Measurements from ENCODE around the gene SH3RF3. TPM values are rescaled to one million over a fixed set of nuclear protein-coding genes. Genes with fewer than 3 reads are reported as not detected.
A peak's percentile ranks its signal among the peaks of the same experiment; 100 is the strongest.

SH3RF3 gene
- total RNA-seq, 6 donors from 2014 or later = 4.1 to 21.0 (median 8.0) TPM

DNA sequence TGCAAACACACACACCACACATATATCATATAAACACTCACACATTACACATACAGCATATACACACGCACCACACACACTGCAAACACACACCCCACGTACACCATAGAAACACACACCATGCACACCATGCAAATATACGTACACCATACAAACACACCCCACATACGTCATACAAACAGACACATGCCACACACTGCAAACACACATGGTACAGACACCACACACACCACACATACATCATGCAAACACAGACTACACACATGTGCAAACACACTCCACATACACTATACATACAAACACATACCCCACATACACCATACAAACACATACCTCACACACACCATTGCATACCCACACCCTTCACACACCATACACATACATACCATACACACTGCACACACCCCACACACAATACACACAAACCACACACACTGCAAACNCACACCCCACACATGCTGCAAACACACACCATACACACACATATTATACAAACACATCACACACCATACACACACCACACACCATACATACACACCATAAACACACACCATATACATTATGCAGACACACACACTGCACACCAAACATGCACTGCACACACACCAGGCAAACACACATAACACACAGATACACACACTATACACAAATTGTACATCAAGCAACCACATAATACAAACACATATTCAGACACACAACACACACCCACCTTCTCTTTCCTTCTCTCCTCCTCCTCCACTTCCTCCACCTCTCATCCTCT lies 364.4 kb downstream of the SH3RF3 start:
- Histone ChIP-seq H3K27ac (no peak overlapping the region), H3K36me3 (peaks cover 0 to 15% (median 7%) of the 10 kb centered on the region in 4 donors), H3K4me1 (peaks cover 6 to 22% (median 9%) of the 10 kb centered on the region in 4 donors), H3K9me3 (no peaks in the 10 kb centered on the region), H3K4me3 (no peak overlapping the region), H3K27me3 (no peaks in the 10 kb centered on the region)
- ATAC-seq (ENCODE audit: low FRiP score in 2 of 2) = no peak
- DNase-seq = no peak
- WGBS, 2 donors = 50 to 78% methylated on average over 4 of the region's 4 CpGs
- TF ChIP-seq POLR2AphosphoS5 (IDR thresholded peaks at IDR 0.05) = no peak
- TF ChIP-seq, protein P1, sequence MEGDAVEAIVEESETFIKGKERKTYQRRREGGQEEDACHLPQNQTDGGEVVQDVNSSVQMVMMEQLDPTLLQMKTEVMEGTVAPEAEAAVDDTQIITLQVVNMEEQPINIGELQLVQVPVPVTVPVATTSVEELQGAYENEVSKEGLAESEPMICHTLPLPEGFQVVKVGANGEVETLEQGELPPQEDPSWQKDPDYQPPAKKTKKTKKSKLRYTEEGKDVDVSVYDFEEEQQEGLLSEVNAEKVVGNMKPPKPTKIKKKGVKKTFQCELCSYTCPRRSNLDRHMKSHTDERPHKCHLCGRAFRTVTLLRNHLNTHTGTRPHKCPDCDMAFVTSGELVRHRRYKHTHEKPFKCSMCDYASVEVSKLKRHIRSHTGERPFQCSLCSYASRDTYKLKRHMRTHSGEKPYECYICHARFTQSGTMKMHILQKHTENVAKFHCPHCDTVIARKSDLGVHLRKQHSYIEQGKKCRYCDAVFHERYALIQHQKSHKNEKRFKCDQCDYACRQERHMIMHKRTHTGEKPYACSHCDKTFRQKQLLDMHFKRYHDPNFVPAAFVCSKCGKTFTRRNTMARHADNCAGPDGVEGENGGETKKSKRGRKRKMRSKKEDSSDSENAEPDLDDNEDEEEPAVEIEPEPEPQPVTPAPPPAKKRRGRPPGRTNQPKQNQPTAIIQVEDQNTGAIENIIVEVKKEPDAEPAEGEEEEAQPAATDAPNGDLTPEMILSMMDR (IDR thresholded peaks at IDR 0.05) = no peak
- TF ChIP-seq EP300 (IDR thresholded peaks at IDR 0.05) = no peak
- TF ChIP-seq POLR2A (IDR thresholded peaks at IDR 0.05) = no peak

DNA sequence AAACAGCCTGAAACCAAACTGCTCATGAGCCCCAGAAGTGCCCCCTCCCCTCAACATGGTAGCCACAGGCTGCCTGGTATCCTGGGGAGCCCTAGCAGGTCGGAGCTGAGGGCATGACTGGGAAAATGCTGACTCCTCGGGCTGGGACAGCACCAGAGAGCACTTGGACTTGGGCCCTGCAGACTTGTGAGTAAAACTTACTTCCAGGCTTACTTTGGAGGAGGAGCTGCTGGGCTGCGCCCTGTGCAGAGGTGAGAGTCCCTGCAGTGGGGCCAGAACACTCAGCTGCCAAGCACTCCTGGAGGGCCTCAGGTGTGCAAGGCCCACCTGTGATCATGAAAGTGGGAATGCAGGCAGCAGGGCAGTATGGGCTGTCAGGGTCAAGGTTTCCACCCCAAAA lies 365.3 kb downstream of the SH3RF3 start:
- WGBS, 2 donors = 80% methylated on average over 3 of the region's 3 CpGs; no CpG with 5 or more reads in 1 of the 2 donors
- H3K27ac ChIP-seq = no peak overlapping the region
- TF ChIP-seq POLR2A (IDR thresholded peaks at IDR 0.05) (no peak), POLR2AphosphoS5 (IDR thresholded peaks at IDR 0.05) (no peak), EP300 (IDR thresholded peaks at IDR 0.05) (no peak)
- TF ChIP-seq, protein P1 (IDR thresholded peaks at IDR 0.05) = no peak
- H3K4me3 ChIP-seq = no peak overlapping the region
- ATAC-seq (ENCODE audit: low FRiP score in 2 of 2) = no peak
- no peaks in the 10 kb centered on the region for H3K9me3 ChIP-seq
- peaks cover 0 to 15% (median 7%) of the 10 kb centered on the region in 4 donors for H3K36me3 ChIP-seq
- peaks cover 8 to 22% (median 14%) of the 10 kb centered on the region in 4 donors for H3K4me1 ChIP-seq
- no peaks in the 10 kb centered on the region for H3K27me3 ChIP-seq
- no peak for DNase-seq

DNA sequence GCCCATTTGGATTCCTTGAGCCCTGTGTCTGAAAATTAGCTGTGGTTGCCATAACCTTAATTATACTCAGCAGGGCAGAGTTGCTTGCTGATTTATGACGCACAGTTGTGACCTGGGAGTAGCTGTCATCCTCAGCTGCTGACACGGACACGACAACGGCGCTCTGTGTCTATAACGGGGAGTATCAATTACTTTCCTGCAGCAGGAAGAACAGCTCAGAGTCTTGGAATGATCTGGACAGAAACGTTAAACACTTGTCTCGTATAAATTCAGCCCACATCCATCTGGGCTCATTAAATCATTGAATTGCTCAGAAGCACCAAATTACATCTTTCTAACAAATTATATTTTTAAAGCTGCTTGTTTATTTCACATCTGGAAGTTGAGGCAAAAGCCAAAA lies 368.5 kb downstream of the SH3RF3 start:
- DNase-seq (no peak), ATAC-seq (ENCODE audit: low FRiP score in 2 of 2) (no peak)
- no peak for TF ChIP-seq POLR2A (IDR thresholded peaks at IDR 0.05)
- no peak for TF ChIP-seq POLR2AphosphoS5 (IDR thresholded peaks at IDR 0.05)
- TF ChIP-seq, protein P1 (IDR thresholded peaks at IDR 0.05) = no peak
- H3K9me3 ChIP-seq = no peaks in the 10 kb centered on the region
- H3K27ac ChIP-seq = peak overlapping the region in 1 of 4 donors; percentile 38
- peaks cover 8 to 22% (median 19%) of the 10 kb centered on the region in 4 donors for H3K4me1 ChIP-seq
- no peaks in the 10 kb centered on the region for H3K27me3 ChIP-seq
- H3K4me3 ChIP-seq = no peak overlapping the region
- peaks cover 0 to 13% (median 4%) of the 10 kb centered on the region in 4 donors for H3K36me3 ChIP-seq
- WGBS, 2 donors = 50 to 59% methylated on average over 8 of the region's 8 CpGs

DNA sequence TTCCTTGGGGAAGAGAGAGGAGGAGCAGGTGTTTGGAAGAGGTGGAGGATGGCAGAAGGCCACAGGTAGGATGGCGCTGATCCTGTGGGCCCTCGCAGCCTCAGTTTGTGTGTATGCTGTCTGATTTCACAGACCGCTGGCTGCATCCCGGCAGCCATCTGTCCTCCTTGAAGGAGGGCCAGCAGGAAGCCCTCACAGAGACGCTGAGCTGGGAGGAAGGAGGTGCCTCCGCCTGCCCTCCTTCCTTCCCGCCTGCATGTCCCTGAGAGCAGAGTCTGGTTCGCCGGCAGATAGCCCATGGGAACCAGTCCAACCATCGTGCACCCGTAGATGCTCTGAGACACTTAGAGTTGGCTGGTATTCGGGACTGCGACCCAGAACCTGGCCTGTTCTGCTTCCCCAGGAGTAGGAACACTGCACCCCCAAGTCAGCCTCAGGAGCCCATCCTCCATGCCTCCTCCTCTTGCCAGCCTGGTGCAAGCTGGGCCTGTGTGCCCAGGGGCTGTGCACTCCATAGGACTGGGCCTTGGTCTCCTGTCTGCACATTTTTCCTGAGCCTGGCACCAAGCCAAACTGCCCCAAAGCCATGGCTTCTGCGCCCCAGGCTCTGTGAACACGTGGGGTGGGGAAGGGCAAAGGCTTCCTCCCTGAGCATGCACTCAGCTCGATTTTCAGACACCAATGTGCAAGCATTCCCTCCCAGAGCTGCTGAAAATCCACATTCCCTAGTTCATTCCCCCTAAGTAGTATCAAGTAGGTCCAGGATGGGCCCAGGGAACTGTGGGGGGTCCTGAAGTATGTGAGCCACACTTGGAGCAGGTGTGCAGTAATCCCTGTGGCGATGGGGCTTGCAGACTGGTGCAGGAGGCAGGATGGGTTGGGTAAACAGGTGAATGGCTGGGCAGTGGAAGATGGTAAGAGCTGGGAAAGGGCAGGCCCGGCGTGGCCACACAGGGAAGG lies 369.2 kb downstream of the SH3RF3 start:
- peaks cover 0 to 13% (median 3%) of the 10 kb centered on the region in 4 donors for H3K36me3 ChIP-seq
- peaks cover 8 to 22% (median 19%) of the 10 kb centered on the region in 4 donors for H3K4me1 ChIP-seq
- 56 to 75% methylated on average over 10 to 18 of the region's 19 CpGs for WGBS, 2 donors
- no peak for DNase-seq
- no peak for ATAC-seq (ENCODE audit: low FRiP score in 2 of 2)
- H3K4me3 ChIP-seq = no peak overlapping the region
- TF ChIP-seq, protein P1 (IDR thresholded peaks at IDR 0.05) = no peak
- TF ChIP-seq POLR2A (IDR thresholded peaks at IDR 0.05) = no peak
- no peak for TF ChIP-seq POLR2AphosphoS5 (IDR thresholded peaks at IDR 0.05)
- TF ChIP-seq EP300 (IDR thresholded peaks at IDR 0.05) = no peak
- no peaks in the 10 kb centered on the region for H3K9me3 ChIP-seq
- H3K27me3 ChIP-seq = no peaks in the 10 kb centered on the region
- peak overlapping the region in 1 of 4 donors; percentile 38 for H3K27ac ChIP-seq

Data from upper lobe of left lung (tissue), 6 donors.